IPS-20b (cell line): Measurements from ENCODE around the gene TTC22.

Experiments
- H3K27ac ChIP-seq: one replicate; pipeline ENCODE4 v1.5.1; 2013; ENCODE audit warnings: low read length
- H3K27me3 ChIP-seq: 2 replicates; pipeline ENCODE4 v1.6.1; 2013; ENCODE audit warnings: mild to moderate bottlenecking, low read length, inconsistent platforms; ENCODE audit not compliant: insufficient read depth
- H3K36me3 ChIP-seq: 2 replicates; pipeline ENCODE4 v1.6.1; 2013; ENCODE audit warnings: low read depth, mild to moderate bottlenecking, inconsistent platforms, low read length, moderate library complexity; ENCODE audit not compliant: insufficient read depth
- H3K4me1 ChIP-seq: 2 replicates; pipeline ENCODE4 v1.6.1; 2013; ENCODE audit warnings: mild to moderate bottlenecking, control low read depth, inconsistent platforms, low read length, moderate library complexity; ENCODE audit not compliant: insufficient read depth
- H3K4me3 ChIP-seq: 2 replicates; pipeline ENCODE4 v1.5.1; 2013; ENCODE audit warnings: mild to moderate bottlenecking, low read length, inconsistent platforms
- H3K9ac ChIP-seq: 2 replicates; pipeline ENCODE4 v1.6.1; 2013; ENCODE audit warnings: low read depth, mild to moderate bottlenecking, inconsistent platforms, low read length, moderate library complexity
- H3K9me3 ChIP-seq: 2 replicates; pipeline ENCODE4 v1.6.1; 2013; ENCODE audit warnings: mild to moderate bottlenecking, low read depth, low read length, inconsistent platforms; ENCODE audit not compliant: insufficient read depth

The TTC22 gene

DNA sequence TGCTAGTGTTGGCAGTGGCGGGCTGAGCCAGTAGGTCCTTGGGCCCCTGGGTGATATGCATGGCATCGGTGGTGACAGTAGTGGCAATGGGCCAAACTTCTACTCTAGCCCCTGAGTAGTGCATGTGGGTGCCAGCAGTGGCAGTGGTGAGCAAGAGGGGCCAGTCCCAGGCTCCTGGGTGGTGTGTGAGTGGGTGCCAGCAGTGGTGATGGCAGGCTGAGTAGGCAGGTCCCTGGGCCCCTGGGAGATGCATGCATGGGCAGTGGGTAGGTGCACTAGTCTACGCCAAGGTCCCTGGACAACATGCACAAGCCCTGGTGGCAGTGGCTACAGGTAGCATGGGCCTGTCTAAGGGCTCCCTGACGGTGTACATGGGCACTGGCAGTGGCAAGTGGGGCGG is 24.6 kb upstream of the TTC22 start:
- no peak overlapping the region for H3K4me3 ChIP-seq
- no peaks in the 10 kb centered on the region for H3K4me1 ChIP-seq
- no peaks in the 10 kb centered on the region for H3K36me3 ChIP-seq
- H3K9me3 ChIP-seq: no peaks in the 10 kb centered on the region; the same call in none of the 2 replicates
- H3K9ac ChIP-seq: no peak overlapping the region
- no peaks in the 10 kb centered on the region for H3K27me3 ChIP-seq
- no peak overlapping the region for H3K27ac ChIP-seq

GRCh38 chr1:54823670-54824069 is 22.5 kb upstream of the TTC22 start:
- H3K9me3 ChIP-seq: no peaks in the 10 kb centered on the region; the same call in none of the 2 replicates
- no peak overlapping the region for H3K27ac ChIP-seq
- no peak overlapping the region for H3K9ac ChIP-seq
- H3K27me3 ChIP-seq: no peaks in the 10 kb centered on the region
- no peak overlapping the region for H3K4me3 ChIP-seq
- H3K4me1 ChIP-seq: peaks cover 4% of the 10 kb centered on the region; the same call in 1 of the 2 replicates
- H3K36me3 ChIP-seq: no peaks in the 10 kb centered on the region

DNA sequence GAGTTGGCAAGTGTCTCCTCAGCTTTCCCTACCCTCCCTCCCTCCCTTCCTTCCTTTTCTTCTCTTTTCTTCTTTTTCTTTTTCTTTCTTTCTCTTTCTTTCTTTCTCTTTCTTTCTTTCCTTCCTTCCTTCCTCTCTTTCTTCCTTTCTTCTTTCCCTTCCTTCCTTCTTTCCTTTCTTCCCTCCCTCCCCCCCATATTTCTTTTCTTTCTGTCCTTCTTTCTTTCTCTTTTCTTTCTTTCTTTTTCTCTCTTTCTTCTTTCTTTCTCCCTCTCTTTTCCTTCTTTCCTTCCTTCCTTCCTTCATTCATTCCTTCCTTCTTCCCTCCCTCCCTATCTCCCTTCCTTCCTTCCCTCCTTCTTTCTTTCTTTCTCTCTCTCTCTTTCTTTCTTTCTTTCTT is 18.6 kb upstream of the TTC22 start:
- Histone ChIP-seq H3K27ac (no peak overlapping the region), H3K36me3 (no peaks in the 10 kb centered on the region), H3K4me3 (no peak overlapping the region), H3K27me3 (0 out of 2 replicates have a peak, but pooled peaks cover 4% of the 10 kb centered on the region), H3K9ac (no peak overlapping the region), H3K4me1 (peaks cover 4% of the 10 kb centered on the region; the same call in 1 of the 2 replicates), H3K9me3 (no peaks in the 10 kb centered on the region)

- Histone ChIP-seq H3K4me1 (peaks cover 6% of the 10 kb centered on the region; the same call in 1 of the 2 replicates), H3K4me3 (no peak overlapping the region), H3K27me3 (0 out of 2 replicates have a peak, but pooled peaks cover 4% of the 10 kb centered on the region), H3K36me3 (no peaks in the 10 kb centered on the region), H3K27ac (no peak overlapping the region), H3K9me3 (no peaks in the 10 kb centered on the region), H3K9ac (no peak overlapping the region)
These were observed 18.0 kb upstream of the TTC22 start for GRCh38 chr1:54819195-54819536.

DNA sequence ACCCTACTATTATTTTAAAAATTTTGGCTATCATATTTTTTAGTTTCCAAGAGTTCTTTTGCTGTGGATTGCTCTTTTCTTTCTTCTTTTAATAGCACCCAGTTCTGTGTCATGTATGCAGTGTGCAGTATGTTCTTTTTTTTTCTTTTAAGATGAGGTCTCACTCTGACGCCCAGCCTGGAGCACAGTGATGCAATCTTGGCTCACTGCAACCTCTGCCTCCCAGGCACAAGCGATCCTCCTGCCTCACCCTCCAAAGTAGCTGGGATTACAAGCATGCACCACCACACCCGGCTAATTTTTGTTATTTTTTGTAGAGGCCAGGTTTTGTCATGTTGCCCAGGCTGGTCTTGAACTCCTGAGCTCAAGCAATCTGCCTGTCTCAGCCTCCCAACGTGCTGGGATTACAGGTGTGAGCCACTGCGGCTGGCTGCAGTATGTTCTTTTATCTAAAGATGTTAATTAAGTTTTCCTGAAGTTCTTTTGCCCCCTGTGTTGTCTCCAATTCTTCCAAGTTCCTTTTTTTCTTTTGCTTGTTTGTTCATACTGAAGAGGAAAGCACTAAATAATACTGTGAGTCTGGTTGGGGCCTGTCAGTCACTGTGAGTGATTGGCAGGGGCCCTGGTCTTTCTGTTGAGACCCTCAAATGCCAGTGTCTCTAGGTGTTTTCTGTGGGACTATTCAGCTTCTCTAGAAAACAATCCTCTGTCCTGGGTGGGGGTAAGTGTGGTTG is 17.5 kb upstream of the TTC22 start:
- Histone ChIP-seq H3K4me1 (peaks cover 12% of the 10 kb centered on the region; the same call in 1 of the 2 replicates), H3K9me3 (no peaks in the 10 kb centered on the region), H3K27me3 (0 out of 2 replicates have a peak, but pooled peaks cover 4% of the 10 kb centered on the region), H3K4me3 (no peak overlapping the region), H3K27ac (no peak overlapping the region), H3K36me3 (no peaks in the 10 kb centered on the region), H3K9ac (no peak overlapping the region)

DNA sequence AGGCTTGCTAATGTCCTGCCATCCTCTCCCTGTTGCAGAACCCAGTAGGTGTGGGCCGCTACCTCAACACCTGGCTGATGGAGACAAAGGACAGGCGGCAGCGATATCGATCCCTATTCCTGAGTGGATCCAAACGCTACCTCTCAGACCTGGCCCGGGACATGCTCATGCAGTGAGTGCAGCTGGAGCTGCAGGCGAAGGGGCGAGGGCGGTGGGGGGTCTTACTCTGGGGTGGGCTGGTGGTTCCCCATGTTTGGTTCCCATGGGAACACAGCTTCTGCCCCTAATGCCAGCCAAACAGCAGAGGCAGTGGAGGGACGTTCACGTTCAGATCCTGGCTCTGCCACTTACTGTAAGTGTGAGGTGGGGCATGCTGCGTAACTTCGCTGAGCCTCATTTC is 15.8 kb upstream of the TTC22 start:
- H3K27me3 ChIP-seq: 0 out of 2 replicates have a peak, but pooled peaks cover 4% of the 10 kb centered on the region

DNA sequence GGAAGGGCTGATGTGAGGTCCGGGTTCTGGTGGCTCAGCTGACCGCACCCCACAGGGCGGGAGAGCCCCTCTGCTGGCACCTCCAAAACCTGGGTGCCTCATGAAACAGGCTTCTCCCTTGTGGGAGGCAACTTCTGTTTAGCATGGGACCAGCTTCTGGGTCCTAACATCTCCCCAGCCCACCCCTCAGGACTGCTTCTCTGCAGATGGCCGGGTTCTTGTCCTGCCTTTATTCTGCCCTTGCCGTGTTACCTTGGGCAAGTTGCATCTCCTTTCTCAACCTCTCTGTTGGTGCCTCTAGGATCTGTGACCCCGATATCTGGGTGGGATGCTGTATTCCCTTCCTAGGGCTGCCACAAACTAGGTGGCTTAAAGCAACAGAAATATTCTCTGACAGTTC is 15.0 kb upstream of the TTC22 start:
- Histone ChIP-seq H3K27ac (no peak overlapping the region), H3K36me3 (no peaks in the 10 kb centered on the region), H3K9me3 (no peaks in the 10 kb centered on the region), H3K4me3 (no peak overlapping the region), H3K9ac (no peak overlapping the region), H3K4me1 (peaks cover 17% of the 10 kb centered on the region; the same call in 1 of the 2 replicates), H3K27me3 (peaks cover 8% of the 10 kb centered on the region; the same call in 1 of the 2 replicates)

More for the DNA sequence above, 15.8 kb upstream of the TTC22 start:
- Histone ChIP-seq H3K4me3 (no peak overlapping the region), H3K27ac (no peak overlapping the region), H3K36me3 (no peaks in the 10 kb centered on the region), H3K9ac (no peak overlapping the region), H3K4me1 (peaks cover 17% of the 10 kb centered on the region; the same call in 1 of the 2 replicates), H3K9me3 (no peaks in the 10 kb centered on the region)

GRCh38 chr1:54815086-54815876 is 14.2 kb upstream of the TTC22 start:
- no peak overlapping the region for H3K27ac ChIP-seq
- H3K9ac ChIP-seq: no peak overlapping the region
- peaks cover 17% of the 10 kb centered on the region; the same call in 1 of the 2 replicates for H3K4me1 ChIP-seq
- no peaks in the 10 kb centered on the region for H3K36me3 ChIP-seq
- no peak overlapping the region for H3K4me3 ChIP-seq
- peaks cover 11% of the 10 kb centered on the region; the same call in 1 of the 2 replicates for H3K27me3 ChIP-seq
- no peaks in the 10 kb centered on the region for H3K9me3 ChIP-seq

GRCh38 chr1:54814571-54814970 is 13.4 kb upstream of the TTC22 start:
- Histone ChIP-seq H3K36me3 (no peaks in the 10 kb centered on the region), H3K4me1 (peaks cover 17% of the 10 kb centered on the region; the same call in 1 of the 2 replicates), H3K27me3 (peaks cover 11% of the 10 kb centered on the region; the same call in 1 of the 2 replicates), H3K27ac (no peak overlapping the region), H3K9ac (no peak overlapping the region), H3K9me3 (no peaks in the 10 kb centered on the region), H3K4me3 (no peak overlapping the region)

DNA sequence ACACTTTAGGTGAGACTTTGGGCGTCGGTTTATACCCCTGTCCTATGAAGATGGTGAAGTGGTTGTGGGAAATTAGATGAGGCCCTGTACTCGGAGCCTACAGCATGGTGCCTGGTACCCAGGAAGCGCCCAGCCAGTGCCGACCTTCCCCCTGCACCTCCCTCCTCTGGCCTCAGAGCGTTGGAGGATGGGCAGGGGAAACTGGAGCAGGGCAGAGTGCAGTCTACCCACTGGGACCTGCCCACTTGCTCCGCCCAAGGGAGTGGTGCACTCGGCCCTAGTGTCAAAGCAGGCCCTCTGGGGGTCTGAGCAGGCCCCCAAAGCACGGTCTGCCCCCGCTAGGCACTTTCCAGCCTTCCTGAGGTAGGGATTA is 13.0 kb upstream of the TTC22 start:
- no peak overlapping the region for H3K27ac ChIP-seq
- no peaks in the 10 kb centered on the region for H3K9me3 ChIP-seq
- peaks cover 16% of the 10 kb centered on the region; the same call in 1 of the 2 replicates for H3K4me1 ChIP-seq
- H3K9ac ChIP-seq: peak overlapping the region; percentile 4; the same call in 1 of the 2 replicates
- peak overlapping the region; percentile 25; the same call in 1 of the 2 replicates for H3K4me3 ChIP-seq
- no peaks in the 10 kb centered on the region for H3K36me3 ChIP-seq
- H3K27me3 ChIP-seq: peaks cover 11% of the 10 kb centered on the region; the same call in 1 of the 2 replicates

- Histone ChIP-seq H3K27ac (no peak overlapping the region), H3K4me3 (peak overlapping the region; percentile 27; the same call in 1 of the 2 replicates), H3K9ac (peak overlapping the region; percentile 4; the same call in 1 of the 2 replicates)
These were observed 12.5 kb upstream of the TTC22 start for GRCh38 chr1:54813485-54814125.

More at GRCh38 chr1:54813485-54814125, 12.5 kb upstream of the TTC22 start:
- H3K36me3 ChIP-seq: no peaks in the 10 kb centered on the region
- H3K9me3 ChIP-seq: no peaks in the 10 kb centered on the region
- H3K4me1 ChIP-seq: peaks cover 13% of the 10 kb centered on the region; the same call in 1 of the 2 replicates
- peaks cover 11% of the 10 kb centered on the region; the same call in 1 of the 2 replicates for H3K27me3 ChIP-seq
